ENCODE data around the gene GFAP.

GRCh38 chr17:44922136-44922535, 6.8 kb upstream of the GFAP start:
- TF ChIP-seq RAD21 (IDR thresholded peaks at IDR 0.05; ENCODE audit: low read length) (no peak), FOXM1 (IDR thresholded peaks at IDR 0.05; ENCODE audit: low read depth) (no peak), EP300 (IDR thresholded peaks at IDR 0.05; ENCODE audit: borderline replicate concordance in 1 of 2, low read depth in 1 of 2, low read length in 1 of 2) (no peak), CTCF (IDR thresholded peaks at IDR 0.05) (no peak), SMC3 (IDR thresholded peaks at IDR 0.05; ENCODE audit: low read depth, low read length) (no peak), REST (IDR thresholded peaks at IDR 0.05; ENCODE audit: low read depth, low read length) (no peak), NRF1 (IDR thresholded peaks at IDR 0.05; ENCODE audit: low read depth, low read length) (no peak), ELF1 (IDR thresholded peaks at IDR 0.05) (no peak), MEF2A (IDR thresholded peaks at IDR 0.05; ENCODE audit: borderline replicate concordance, low read depth) (no peak), GATA2 (CRISPR knock-in tag; IDR thresholded peaks at IDR 0.05) (no peak), SIN3A (IDR thresholded peaks at IDR 0.05; ENCODE audit: borderline replicate concordance, low read depth, low read length) (no peak), MXI1 (IDR thresholded peaks at IDR 0.05; ENCODE audit: low read depth, low read length) (no peak), GABPA (IDR thresholded peaks at IDR 0.05; ENCODE audit: low read depth) (no peak)

All from SK-N-SH (cell line).